Lung (tissue), 12 donors: ENCODE measurements around the gene COMMD1. TPM values are rescaled to one million over a fixed set of nuclear protein-coding genes. Genes with fewer than 3 reads are reported as not detected.

Experiments used
- ATAC-seq: fragments of 200-7000 bp; cut with Tn5 transposase; one replicate; pipeline ENCODE4 v1.9.1; 2020; ENCODE audit warnings: moderate number of reproducible peaks; ENCODE audit not compliant: insufficient read depth, low FRiP score
- DNase-seq, 3 donors: peaks; one replicate each; pipeline ENCODE4 v3.0.0-alpha.2; 2013 to 2017
- H3K27ac ChIP-seq, 2 donors: one replicate each; pipeline ENCODE4 v1.5.1; 2013; ENCODE audit warnings: mild to moderate bottlenecking in 2 of 2, moderate library complexity in 2 of 2, control low read depth in 1 of 2, inconsistent platforms in 1 of 2, low read depth in 1 of 2, low read length in 1 of 2
- H3K27me3 ChIP-seq, 3 donors: one replicate each; pipeline ENCODE4 v1.5.1; 2013; ENCODE audit warnings: low read length in 2 of 3; ENCODE audit not compliant: control insufficient read depth in 3 of 3, insufficient read depth in 3 of 3
- H3K36me3 ChIP-seq, 4 donors: one replicate each; pipeline ENCODE4 v1.5.1; 2013; ENCODE audit warnings: low read length in 4 of 4, mild to moderate bottlenecking in 1 of 4, moderate library complexity in 1 of 4; ENCODE audit not compliant: control insufficient read depth in 4 of 4, insufficient read depth in 4 of 4
- H3K4me1 ChIP-seq, 5 donors: one replicate each; pipeline ENCODE4 v1.5.1; 2013; ENCODE audit warnings: low read length in 5 of 5, mild to moderate bottlenecking in 2 of 5, moderate library complexity in 1 of 5; ENCODE audit not compliant: control insufficient read depth in 5 of 5, insufficient read depth in 5 of 5
- H3K4me3 ChIP-seq: one replicate; pipeline ENCODE4 v1.5.1; 2013; ENCODE audit warnings: mild to moderate bottlenecking, control low read depth, moderate library complexity
- H3K9ac ChIP-seq, 2 donors: one replicate each; pipeline ENCODE4 v1.5.1; 2013; ENCODE audit warnings: low read length in 2 of 2, control low read depth in 1 of 2; ENCODE audit not compliant: insufficient read depth in 1 of 2
- H3K9me3 ChIP-seq, 4 donors: one replicate each; pipeline ENCODE4 v1.5.1; 2013; ENCODE audit warnings: low read length in 3 of 4, mild to moderate bottlenecking in 1 of 4, moderate library complexity in 1 of 4; ENCODE audit not compliant: control insufficient read depth in 4 of 4, insufficient read depth in 3 of 4
- CTCF ChIP-seq: IDR thresholded peaks from 2 replicates; pipeline ENCODE4 v1.5.1; 2012; ENCODE audit warnings: mild to moderate bottlenecking; ENCODE audit errors: control extremely low read depth, extremely low read depth
- whole genome bisulfite sequencing, 2 donors: extraction: QIAGEN DNeasy Blood & Tissue Kit; methylation state at CpG; one replicate each; pipeline ENCODE4 v1.1.7; 2013; 5-methylcytosine and 5-hydroxymethylcytosine counted together
- polyA plus RNA-seq, 2 donors: library from polyadenylated mRNA; stranded (reverse); fragments of 200-250 nt; gene quantifications; one replicate each; pipeline ENCODE4 v1.2.1, GENCODE V29; 2013
- total RNA-seq, 2 donors: library from RNA; depleted of rRNA in 1 of 2; stranded (reverse); fragments of >200 nt in 1 of 2; gene quantifications; one replicate each; pipeline ENCODE4 v1.2.1, GENCODE V29; 2014 to 2021
- donor health status: control.
- donor health status: control.
- donor health status: Bipolar disorder and iron deficiency.
- donor health status: healthy.
- donor health status: DM: yes; HTN: yes; CAD: no.

COMMD1 gene
- total and polyA plus RNA-seq, 4 donors = 31.0 to 41.7 (median 35.2) TPM

DNA sequence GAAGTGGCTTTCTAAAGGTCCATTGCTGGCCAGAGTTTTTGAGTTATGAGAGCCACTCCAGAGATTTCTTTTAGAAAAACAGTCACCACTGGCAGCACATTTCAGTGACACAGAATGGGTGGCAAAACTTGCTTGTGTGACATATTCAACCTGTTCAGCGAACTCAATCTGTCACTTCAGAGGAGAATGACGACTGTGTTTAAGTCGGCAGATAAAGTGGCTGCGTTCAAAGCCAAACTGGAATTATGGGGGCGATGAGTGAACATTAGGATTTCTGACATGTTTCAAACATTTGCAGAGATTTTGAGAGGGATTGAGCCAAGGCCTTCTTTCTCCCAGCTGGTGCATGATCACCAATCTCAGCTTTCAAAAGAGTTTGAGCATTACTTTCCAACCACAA is 150.9 kb downstream of the COMMD1 start:
- no peak for TF ChIP-seq CTCF
- Histone ChIP-seq H3K9me3 (no peaks in the 10 kb centered on the region), H3K27ac (no peak overlapping the region), H3K9ac (no peak overlapping the region), H3K4me3 (no peak overlapping the region), H3K36me3 (no peaks in the 10 kb centered on the region), H3K4me1 (peaks cover 0 to 7% (median 0%) of the 10 kb centered on the region in 5 donors), H3K27me3 (no peaks in the 10 kb centered on the region)
- ATAC-seq (no peak), DNase-seq (peak in 1 of 3 donors; percentile 15)
- WGBS, 2 donors = 79 to 84% methylated on average over 5 of the region's 5 CpGs

DNA sequence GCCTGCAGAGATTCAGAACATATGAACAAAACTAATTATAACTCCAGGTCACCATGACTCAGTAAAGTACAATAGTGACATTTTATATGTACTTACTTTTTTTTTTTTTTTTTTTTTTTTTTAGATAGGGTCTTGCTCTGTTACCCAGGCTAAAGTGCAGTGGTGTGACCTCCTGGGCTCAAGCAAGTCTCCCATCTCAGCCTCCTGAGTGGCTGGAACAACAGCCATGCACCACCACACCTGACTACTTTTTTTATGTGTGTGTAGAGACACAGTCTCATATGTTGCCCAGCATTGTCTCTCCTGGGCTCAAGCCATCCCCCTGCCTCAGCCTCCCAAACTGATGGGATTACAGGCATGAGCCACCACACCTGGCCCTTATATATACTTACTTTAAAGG is 159.8 kb downstream of the COMMD1 start:
- H3K9ac ChIP-seq = no peak overlapping the region
- no peak for ATAC-seq
- no peak overlapping the region for H3K4me3 ChIP-seq
- no peaks in the 10 kb centered on the region for H3K27me3 ChIP-seq
- DNase-seq = no peak
- no peak overlapping the region for H3K27ac ChIP-seq
- no peak for TF ChIP-seq CTCF
- no peaks in the 10 kb centered on the region for H3K36me3 ChIP-seq
- H3K9me3 ChIP-seq = no peaks in the 10 kb centered on the region
- H3K4me1 ChIP-seq = no peaks in the 10 kb centered on the region

DNA sequence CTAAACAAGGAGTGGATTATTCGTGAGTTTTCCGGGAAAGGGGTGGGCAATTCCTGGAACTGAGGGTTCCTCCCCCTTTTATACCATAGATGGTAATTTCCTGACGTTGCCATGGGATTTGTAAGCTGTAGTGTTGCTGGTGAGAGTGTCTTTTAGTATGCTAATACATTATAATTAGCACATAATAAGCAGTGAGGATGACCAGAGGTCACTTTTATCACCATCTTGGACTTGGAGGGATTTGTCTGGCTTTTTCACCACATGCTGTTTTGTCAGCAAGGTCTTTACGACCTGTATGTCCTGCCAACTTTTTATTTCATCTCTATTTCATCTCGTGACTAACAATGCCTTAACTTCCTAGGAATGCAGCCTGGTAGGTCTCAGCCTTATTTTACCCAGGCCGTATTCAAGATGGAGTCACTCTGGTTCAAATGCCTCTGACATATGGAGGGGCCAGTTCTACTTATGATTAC is 165.7 kb downstream of the COMMD1 start:
- H3K36me3 ChIP-seq = peaks cover 0 to 8% (median under 1%) of the 10 kb centered on the region in 4 donors
- 92 to 95% methylated on average over 6 of the region's 6 CpGs for whole genome bisulfite sequencing, 2 donors
- H3K4me1 ChIP-seq = no peaks in the 10 kb centered on the region
- no peaks in the 10 kb centered on the region for H3K27me3 ChIP-seq
- no peak overlapping the region for H3K9ac ChIP-seq
- TF ChIP-seq CTCF = no peak
- ATAC-seq (no peak), DNase-seq (no peak)
- H3K9me3 ChIP-seq = peaks cover 0 to 8% (median 3%) of the 10 kb centered on the region in 4 donors
- no peak overlapping the region for H3K27ac ChIP-seq
- H3K4me3 ChIP-seq = no peak overlapping the region
